Astrocyte (in vitro differentiated cells and primary cell): ENCODE results near the gene NFIA. TPM values are rescaled to one million over a fixed set of nuclear protein-coding genes. Genes with fewer than 3 reads are reported as not detected.

Source experiments
- DNase-seq: peaks from one replicate; pipeline ENCODE4 v3.0.0-alpha.2; 2010; ENCODE audit warnings: low read depth
- FAIRE-seq: peaks from 2 replicates; lab custom pipeline; 2011; peaks lifted over from hg19 to GRCh38; lab: Jason Lieb, UNC
- H2AFZ ChIP-seq: 2 replicates; pipeline ENCODE4 v1.6.0; 2012; ENCODE audit warnings: low read depth, low read length, inconsistent platforms
- H3K27ac ChIP-seq: 2 replicates; pipeline ENCODE4 v1.5.1; 2011; ENCODE audit warnings: low read depth, low read length, inconsistent platforms
- H3K27me3 ChIP-seq: 2 replicates; pipeline ENCODE4 v1.6.0; 2011; ENCODE audit warnings: low read length, inconsistent platforms; ENCODE audit not compliant: insufficient read depth
- H3K36me3 ChIP-seq: 2 replicates; pipeline ENCODE4 v1.5.1; 2011; ENCODE audit warnings: low read length, inconsistent platforms; ENCODE audit not compliant: insufficient read depth
- H3K4me1 ChIP-seq: 2 replicates; pipeline ENCODE4 v1.5.1; 2011; ENCODE audit warnings: low read length, inconsistent platforms; ENCODE audit not compliant: insufficient read depth
- H3K4me2 ChIP-seq: 2 replicates; pipeline ENCODE4 v1.6.0; 2012; ENCODE audit warnings: low read length, inconsistent platforms
- H3K4me3 ChIP-seq: 2 replicates; pipeline ENCODE4 v1.5.1; 2011; ENCODE audit warnings: low read depth, mild to moderate bottlenecking, low read length, inconsistent platforms; ENCODE audit not compliant: insufficient read depth
- H3K79me2 ChIP-seq: 2 replicates; pipeline ENCODE4 v1.6.0; 2012; ENCODE audit warnings: mild to moderate bottlenecking, low read length, inconsistent platforms; ENCODE audit not compliant: insufficient read depth
- H3K9ac ChIP-seq: 2 replicates; pipeline ENCODE4 v1.6.0; 2012; ENCODE audit warnings: mild to moderate bottlenecking, low read length, inconsistent platforms
- H3K9me3 ChIP-seq: 2 replicates; pipeline ENCODE4 v1.5.1; 2012; ENCODE audit warnings: low read depth, mild to moderate bottlenecking, low read length, inconsistent platforms; ENCODE audit not compliant: insufficient read depth
- H4K20me1 ChIP-seq: 2 replicates; pipeline ENCODE4 v1.6.0; 2012; ENCODE audit warnings: low read length, inconsistent platforms; ENCODE audit not compliant: insufficient read depth
- H3K27ac Mint-ChIP-seq: one replicate; pipeline ENCODE4 v1.8.0; 2021; ENCODE audit warnings: mild to moderate bottlenecking, mixed read lengths; ENCODE audit not compliant: unreplicated experiment
- H3K27me3 Mint-ChIP-seq: one replicate; pipeline ENCODE4 v1.8.0; 2021; ENCODE audit warnings: low read depth, mixed read lengths; ENCODE audit not compliant: unreplicated experiment
- H3K36me3 Mint-ChIP-seq: one replicate; pipeline ENCODE4 v1.8.0; 2021; ENCODE audit warnings: low read depth, mixed read lengths; ENCODE audit not compliant: unreplicated experiment
- H3K4me1 Mint-ChIP-seq: one replicate; pipeline ENCODE4 v1.8.0; 2021; ENCODE audit warnings: low read depth, mixed read lengths; ENCODE audit not compliant: unreplicated experiment
- H3K4me3 Mint-ChIP-seq: one replicate; pipeline ENCODE4 v1.8.0; 2021; ENCODE audit warnings: mild to moderate bottlenecking, moderate library complexity, mixed read lengths; ENCODE audit not compliant: unreplicated experiment
- H3K9me3 Mint-ChIP-seq: one replicate; pipeline ENCODE4 v1.8.0; 2021; ENCODE audit warnings: mild to moderate bottlenecking, mixed read lengths; ENCODE audit not compliant: unreplicated experiment
- EZH2 ChIP-seq: IDR thresholded peaks from 2 replicates; pipeline ENCODE4 v1.6.1; 2012; ENCODE audit warnings: mild to moderate bottlenecking, low read length, inconsistent platforms; ENCODE audit not compliant: insufficient read depth
- total RNA-seq: library from RNA; stranded (reverse); gene quantifications from 2 replicates; pipeline ENCODE4 v1.2.1, GENCODE V29; 2021
- TF ChIP-seq, protein P1 (sequence below): IDR thresholded peaks from 2 replicates; pipeline ENCODE4 v1.5.1; 2011; ENCODE audit warnings: low read depth, mild to moderate bottlenecking, inconsistent platforms, low read length, moderate library complexity; ENCODE audit not compliant: insufficient read depth

The NFIA gene
- total RNA-seq, 1 donor from 2014 or later: 4.6 TPM

DNA sequence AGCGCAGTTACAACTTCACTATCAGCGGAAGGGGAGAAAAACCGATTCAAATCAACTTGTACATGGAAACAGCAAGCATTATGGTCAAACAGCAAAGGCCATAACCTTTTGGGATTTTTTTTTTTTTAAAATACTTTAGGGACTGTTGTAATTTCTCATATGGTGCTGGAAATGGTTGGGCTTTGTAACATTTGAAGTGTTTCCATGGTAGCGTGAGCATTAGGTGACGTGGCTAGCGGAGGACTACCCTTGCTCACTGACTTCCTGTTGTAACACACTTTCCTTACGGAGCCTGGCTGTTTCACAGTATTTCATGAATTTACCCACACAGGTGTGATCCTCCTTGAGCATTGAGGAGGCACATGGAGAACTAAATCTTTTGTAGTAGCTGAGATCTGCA is 373.0 kb downstream of the NFIA start:
- DNase-seq (peak; percentile 16), FAIRE-seq (no peak)
- peaks cover 4% of the 10 kb centered on the region for H3K27me3 Mint-ChIP-seq
- Histone ChIP-seq H3K9me3 (no peaks in the 10 kb centered on the region), H3K36me3 (no peaks in the 10 kb centered on the region), H3K4me3 (no peak overlapping the region), H3K27ac (no peak overlapping the region), H3K4me2 (peak overlapping the region; percentile 10), H3K79me2 (no peaks in the 10 kb centered on the region), H2AFZ (no peak overlapping the region), H3K4me1 (peaks cover 19% of the 10 kb centered on the region), H4K20me1 (no peaks in the 10 kb centered on the region), H3K9ac (no peak overlapping the region), H3K27me3 (no peaks in the 10 kb centered on the region)
- peaks cover 1% of the 10 kb centered on the region for H3K36me3 Mint-ChIP-seq
- TF ChIP-seq EZH2: no peak
- TF ChIP-seq, protein P1, sequence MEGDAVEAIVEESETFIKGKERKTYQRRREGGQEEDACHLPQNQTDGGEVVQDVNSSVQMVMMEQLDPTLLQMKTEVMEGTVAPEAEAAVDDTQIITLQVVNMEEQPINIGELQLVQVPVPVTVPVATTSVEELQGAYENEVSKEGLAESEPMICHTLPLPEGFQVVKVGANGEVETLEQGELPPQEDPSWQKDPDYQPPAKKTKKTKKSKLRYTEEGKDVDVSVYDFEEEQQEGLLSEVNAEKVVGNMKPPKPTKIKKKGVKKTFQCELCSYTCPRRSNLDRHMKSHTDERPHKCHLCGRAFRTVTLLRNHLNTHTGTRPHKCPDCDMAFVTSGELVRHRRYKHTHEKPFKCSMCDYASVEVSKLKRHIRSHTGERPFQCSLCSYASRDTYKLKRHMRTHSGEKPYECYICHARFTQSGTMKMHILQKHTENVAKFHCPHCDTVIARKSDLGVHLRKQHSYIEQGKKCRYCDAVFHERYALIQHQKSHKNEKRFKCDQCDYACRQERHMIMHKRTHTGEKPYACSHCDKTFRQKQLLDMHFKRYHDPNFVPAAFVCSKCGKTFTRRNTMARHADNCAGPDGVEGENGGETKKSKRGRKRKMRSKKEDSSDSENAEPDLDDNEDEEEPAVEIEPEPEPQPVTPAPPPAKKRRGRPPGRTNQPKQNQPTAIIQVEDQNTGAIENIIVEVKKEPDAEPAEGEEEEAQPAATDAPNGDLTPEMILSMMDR: no peak
- H3K27ac Mint-ChIP-seq: no peak overlapping the region
- peaks cover 37% of the 10 kb centered on the region for H3K4me1 Mint-ChIP-seq
- no peak overlapping the region for H3K4me3 Mint-ChIP-seq
- H3K9me3 Mint-ChIP-seq: no peaks in the 10 kb centered on the region

DNA sequence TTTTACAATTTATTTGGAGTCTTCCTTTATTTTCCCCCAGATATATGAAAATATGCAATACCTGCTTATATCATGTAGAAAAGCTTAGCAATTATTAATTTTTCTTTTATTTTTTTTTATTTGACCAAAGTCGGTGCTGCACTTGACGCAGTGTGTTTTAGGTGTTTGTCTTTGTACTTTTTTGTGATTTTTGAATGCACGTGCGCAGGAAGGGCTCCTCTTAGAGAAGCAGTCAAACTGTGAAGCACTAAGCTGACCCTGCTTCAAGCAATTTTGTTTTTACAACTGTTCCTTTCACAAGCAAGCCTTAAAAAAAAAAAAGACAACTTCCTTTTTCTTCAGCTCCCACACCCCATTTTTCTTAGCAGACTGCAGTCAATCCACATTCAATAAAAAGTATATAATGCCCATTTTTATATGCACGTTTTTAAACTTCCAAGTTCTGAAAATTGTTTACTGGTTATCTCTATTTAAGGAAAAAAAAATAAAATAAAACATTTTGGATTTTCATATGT is 375.2 kb downstream of the NFIA start:
- no peaks in the 10 kb centered on the region for H3K27me3 ChIP-seq
- no peaks in the 10 kb centered on the region for H3K9me3 ChIP-seq
- H2AFZ ChIP-seq: no peak overlapping the region
- no peak overlapping the region for H3K4me3 Mint-ChIP-seq
- H3K27ac ChIP-seq: no peak overlapping the region
- no peak overlapping the region for H3K4me3 ChIP-seq
- H3K36me3 ChIP-seq: no peaks in the 10 kb centered on the region
- no peak overlapping the region for H3K27ac Mint-ChIP-seq
- H3K4me2 ChIP-seq: no peak overlapping the region
- H3K36me3 Mint-ChIP-seq: peaks cover 1% of the 10 kb centered on the region
- H3K9ac ChIP-seq: no peak overlapping the region
- no peaks in the 10 kb centered on the region for H3K9me3 Mint-ChIP-seq
- peaks cover 15% of the 10 kb centered on the region for H3K4me1 ChIP-seq
- no peaks in the 10 kb centered on the region for H4K20me1 ChIP-seq
- H3K4me1 Mint-ChIP-seq: peaks cover 19% of the 10 kb centered on the region
- FAIRE-seq (no peak), DNase-seq (no peak)
- H3K27me3 Mint-ChIP-seq: peaks cover 4% of the 10 kb centered on the region
- no peaks in the 10 kb centered on the region for H3K79me2 ChIP-seq
- TF ChIP-seq EZH2: no peak
- TF ChIP-seq, protein P1: no peak

DNA sequence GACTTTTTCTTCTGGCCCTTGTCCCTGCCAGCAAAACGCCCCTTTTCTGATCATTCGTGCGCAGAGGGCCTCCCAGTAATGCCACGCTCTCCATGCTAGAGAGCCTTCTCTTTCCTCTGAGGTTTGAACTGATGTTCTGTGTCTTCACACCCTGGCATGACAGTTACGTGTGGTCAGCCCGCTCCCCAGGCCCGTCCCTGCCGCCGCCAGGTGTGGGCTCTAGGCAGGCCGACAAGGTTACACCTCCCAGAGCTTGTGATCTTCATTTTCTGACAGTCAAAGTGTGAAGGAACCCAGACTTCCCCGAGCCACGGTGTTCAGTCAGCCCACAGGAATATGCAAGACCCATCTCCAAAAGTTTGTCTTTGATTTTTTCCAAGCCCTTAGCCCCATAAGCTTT is 377.0 kb downstream of the NFIA start:
- H3K4me3 ChIP-seq: no peak overlapping the region
- no peak overlapping the region for H3K4me3 Mint-ChIP-seq
- peaks cover 7% of the 10 kb centered on the region for H3K27me3 Mint-ChIP-seq
- no peaks in the 10 kb centered on the region for H3K27me3 ChIP-seq
- no peak overlapping the region for H2AFZ ChIP-seq
- H3K79me2 ChIP-seq: no peaks in the 10 kb centered on the region
- peaks cover 3% of the 10 kb centered on the region for H3K36me3 Mint-ChIP-seq
- no peaks in the 10 kb centered on the region for H3K9me3 ChIP-seq
- H3K36me3 ChIP-seq: no peaks in the 10 kb centered on the region
- no peak overlapping the region for H3K9ac ChIP-seq
- no peak for FAIRE-seq
- no peaks in the 10 kb centered on the region for H4K20me1 ChIP-seq
- H3K9me3 Mint-ChIP-seq: peaks cover 4% of the 10 kb centered on the region
- no peak overlapping the region for H3K27ac Mint-ChIP-seq
- H3K4me1 Mint-ChIP-seq: peaks cover 5% of the 10 kb centered on the region
- TF ChIP-seq, protein P1: no peak
- TF ChIP-seq EZH2: no peak
- H3K27ac ChIP-seq: no peak overlapping the region
- no peaks in the 10 kb centered on the region for H3K4me1 ChIP-seq
- DNase-seq: no peak
- H3K4me2 ChIP-seq: no peak overlapping the region
